ENCODE measurements around the gene ADAMTS7.
"Not testable (repeated sequence)": the region's sequence is repeated elsewhere in the genome, so short reads cannot be mapped to it uniquely, and the experiment has no call there.

ADAMTS7 gene

DNA sequence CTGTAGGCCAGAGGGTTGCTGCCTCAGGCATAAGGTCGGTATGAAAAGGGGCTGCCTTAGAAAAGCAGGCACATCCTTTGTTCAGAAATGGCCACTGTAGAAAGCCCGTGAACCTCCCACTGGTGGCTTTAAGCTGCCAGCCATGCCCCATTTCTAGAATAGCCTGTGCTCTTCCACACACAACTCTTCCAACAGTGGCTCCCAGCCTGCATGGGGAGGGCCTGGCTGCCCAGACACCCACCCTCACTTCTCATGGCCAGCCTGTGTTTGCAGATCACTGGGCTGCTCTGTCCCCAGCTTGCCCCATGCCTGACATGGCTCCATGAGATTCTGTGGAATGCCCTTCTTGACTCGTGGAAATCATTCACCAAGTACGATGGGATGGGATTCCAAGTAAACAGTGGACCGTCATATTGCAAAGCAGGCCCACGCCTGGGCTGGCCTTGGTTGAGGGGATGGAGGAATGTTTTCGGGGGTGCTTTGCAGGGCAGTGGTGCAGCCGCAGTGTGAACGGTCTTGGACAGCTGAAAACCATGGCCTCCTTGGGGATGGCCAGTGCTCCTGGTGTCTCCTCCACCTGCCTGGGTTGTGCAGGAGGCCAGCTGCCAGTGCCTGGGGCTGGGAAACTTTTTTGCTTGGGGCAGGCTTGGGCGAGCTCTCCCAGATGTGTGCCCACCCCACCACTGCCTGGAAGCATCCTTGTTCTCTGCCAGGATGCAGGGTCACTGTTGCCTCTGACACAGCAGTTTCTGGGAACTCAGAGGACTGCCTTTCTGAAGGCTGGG is 57.3 kb downstream of the ADAMTS7 start:
- DNase-seq (ENCODE audit: low read depth in 2 of 2), result not testable (repeated sequence)

DNA sequence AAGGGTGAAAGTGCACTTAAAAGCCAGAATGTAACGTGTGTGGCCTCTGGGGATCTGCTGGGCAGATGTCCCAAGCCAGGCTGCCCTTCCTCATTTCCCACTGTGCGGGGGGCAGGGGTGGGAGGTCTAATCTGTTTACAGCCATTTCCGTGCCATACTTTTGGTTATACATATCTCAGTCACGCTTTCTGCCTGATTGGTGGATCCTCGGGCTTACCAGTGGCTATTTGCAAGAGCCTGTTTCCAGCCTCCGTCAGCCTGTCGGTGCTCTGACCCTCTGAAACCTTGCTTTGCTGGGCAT is 58.0 kb downstream of the ADAMTS7 start:
- not testable (repeated sequence) for DNase-seq (ENCODE audit: low read depth in 2 of 2)

DNA sequence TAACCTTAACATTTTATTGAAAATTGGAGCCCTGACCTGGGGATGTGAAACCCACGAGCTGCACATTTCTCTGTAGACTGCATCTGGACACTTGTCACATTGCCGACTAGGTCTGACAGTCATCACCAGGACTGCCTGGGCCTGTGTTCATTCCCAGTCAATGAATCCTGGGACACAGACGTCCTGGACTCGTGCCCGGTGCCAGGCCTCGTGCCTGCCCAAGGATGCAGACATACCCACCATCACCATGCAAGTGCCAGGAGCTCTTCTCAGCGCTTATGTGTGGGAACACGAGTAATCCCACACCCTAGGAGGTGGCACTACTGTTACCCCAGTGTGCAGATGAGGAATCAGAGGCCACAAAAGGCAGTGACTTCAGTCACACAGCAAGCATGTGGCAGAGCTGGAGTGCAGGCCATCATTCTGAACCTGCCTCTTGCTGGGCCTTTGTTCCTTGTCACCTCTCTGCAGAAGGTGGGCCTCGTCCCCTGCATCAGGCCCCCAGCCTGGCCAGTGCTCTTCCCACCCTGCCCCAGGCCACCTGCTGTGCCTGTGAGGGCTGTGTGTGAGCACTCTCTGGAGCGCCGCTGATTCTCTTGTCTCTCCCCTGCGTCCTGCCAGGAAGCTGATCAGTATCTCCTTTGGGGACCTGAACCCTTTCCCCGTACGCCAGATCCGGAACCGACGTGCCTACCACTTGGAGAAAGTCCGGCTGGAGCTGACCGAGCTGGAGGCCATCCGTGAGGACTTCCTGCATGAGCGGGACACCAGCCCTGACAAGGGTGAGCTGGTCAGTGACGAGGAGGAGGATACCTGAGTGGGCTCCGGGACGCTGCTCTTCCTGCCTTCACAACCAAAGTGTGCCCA is 58.5 kb downstream of the ADAMTS7 start:
- DNase-seq (ENCODE audit: low read depth in 2 of 2), result no peak

DNA sequence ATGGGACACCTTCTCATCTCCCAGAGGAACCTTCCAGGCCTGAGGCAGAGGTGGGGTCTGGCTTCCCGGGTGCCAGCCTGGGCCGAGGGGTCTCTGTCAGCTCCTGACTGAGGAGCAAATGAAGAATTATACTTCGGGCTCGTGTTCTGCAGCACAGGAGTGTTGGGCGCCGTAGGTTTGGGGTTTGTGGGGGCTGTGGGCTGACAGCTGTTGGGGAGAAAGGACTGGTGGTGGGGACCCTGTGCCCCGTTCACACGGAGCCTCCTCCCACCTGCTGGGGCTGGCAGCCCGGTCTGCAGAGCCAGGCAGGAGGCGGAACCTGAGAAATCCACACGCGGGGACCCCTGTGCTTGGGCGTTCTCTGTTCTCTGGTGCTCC is 59.7 kb downstream of the ADAMTS7 start:
- DNase-seq (ENCODE audit: low read depth in 2 of 2), result no peak

DNA sequence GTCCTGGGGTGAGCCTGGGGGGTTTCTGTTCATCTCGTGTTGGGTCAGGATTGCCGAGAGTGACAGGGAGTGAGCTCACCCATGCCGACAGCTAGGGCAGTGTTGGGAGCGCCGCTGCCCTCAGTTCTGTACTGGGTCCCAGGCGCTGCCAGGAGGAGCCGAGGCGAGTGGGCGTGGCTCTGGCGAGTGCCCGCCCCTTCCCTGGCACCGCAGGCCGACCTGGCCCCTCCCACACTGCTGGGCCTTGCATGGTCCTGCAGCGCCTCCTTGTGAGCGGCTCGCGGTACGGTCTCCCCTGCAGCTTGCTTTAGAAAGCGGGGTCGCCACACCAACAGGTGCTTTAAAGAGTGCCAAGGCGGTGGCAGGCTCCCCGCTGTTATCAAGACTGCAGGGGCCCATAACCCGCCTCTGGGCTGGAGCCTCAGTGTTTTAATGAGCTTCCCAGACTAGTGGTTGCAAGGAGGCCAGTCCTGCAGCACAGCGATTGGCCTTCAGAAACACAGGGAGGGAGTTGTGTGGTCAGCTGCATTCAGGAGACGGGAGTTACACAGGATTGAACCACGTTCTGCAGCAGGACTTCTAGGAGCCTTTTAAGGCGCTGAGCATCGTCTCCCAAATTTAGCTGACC is 60.2 kb downstream of the ADAMTS7 start:
- peak; percentile 83 to 84 for DNase-seq (ENCODE audit: low read depth in 2 of 2)

DNA sequence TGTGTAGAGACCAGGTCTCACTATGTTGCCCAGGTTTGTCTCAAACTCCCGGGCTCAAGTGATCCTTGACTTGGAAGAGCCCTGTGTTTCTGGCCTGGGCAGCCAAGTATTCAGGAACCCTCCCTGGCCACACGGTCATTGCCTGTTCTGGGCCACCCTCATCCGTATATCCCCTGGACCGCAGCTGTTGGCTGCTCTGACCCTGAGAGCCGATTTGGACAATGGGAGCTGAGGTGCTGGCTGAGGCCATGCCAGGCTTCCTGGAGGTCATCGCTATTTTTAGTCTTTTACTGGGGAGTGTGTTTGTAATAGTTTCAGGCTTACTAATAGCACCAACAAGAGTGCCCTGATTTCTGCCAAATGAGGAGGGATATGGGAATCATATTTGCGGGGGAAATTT is 60.7 kb downstream of the ADAMTS7 start:
- no peak for DNase-seq (ENCODE audit: low read depth in 2 of 2)

DNA sequence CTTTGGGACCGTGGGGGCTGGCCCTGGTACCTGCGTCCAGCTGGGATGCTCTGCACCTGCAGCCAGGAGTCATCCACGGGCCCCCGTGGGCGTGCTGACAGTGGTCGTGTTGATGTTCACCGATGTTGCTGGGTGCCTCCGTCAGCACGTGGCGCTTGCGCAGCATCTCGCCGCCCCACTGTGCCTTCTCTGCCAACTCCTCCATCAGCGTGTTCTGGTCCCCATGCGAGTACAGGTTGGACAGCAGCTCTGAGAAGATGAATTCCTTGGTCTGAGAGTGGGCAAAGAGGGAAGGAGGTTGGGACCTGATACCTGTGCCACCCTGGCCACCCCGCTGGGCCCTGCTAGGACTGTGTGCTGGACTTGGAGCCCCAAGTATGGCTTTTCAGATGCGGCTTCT is 61.4 kb downstream of the ADAMTS7 start:
- DNase-seq (ENCODE audit: low read depth in 2 of 2), result no peak

DNA sequence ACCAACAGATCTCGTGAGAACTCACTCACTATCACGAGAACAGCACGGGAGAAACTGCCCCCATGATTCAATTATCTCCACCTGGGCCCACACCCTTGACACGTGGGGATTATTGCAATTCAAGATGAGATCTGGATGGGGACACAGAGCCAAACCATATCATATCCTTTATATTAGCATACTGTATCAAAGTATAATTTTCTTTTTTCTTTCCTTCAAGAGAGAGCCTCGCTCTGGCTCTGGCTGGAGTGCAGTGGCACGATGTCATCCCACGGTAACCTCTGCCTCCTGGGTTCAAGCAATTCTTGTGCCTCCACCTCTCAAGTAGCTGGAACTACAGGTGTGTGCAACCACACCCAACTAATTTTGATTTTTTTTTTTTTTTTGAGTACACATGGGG is 63.4 kb downstream of the ADAMTS7 start:
- not testable (repeated sequence) for DNase-seq (ENCODE audit: low read depth in 2 of 2)

DNA sequence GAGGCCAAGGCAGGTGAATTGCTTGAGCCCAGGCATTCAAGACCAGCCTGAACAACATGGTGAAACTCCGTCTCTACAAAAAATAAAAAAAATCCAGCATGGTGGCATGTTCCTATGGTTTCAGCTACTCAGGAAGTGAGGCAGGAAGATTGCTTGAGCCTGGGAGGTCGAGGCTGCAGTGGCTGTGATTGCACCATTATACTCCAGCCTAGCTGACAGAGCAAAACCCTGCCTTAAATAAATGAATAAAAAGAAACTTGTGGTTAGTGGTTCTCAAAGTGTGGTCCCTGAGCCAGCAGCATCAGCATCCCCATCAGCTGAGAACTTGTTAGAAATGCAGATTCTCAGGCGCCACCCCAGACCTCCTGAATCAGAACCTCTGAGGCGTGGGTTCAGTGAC is 69.6 kb downstream of the ADAMTS7 start:
- not testable (repeated sequence) for DNase-seq (ENCODE audit: low read depth in 2 of 2)

DNA sequence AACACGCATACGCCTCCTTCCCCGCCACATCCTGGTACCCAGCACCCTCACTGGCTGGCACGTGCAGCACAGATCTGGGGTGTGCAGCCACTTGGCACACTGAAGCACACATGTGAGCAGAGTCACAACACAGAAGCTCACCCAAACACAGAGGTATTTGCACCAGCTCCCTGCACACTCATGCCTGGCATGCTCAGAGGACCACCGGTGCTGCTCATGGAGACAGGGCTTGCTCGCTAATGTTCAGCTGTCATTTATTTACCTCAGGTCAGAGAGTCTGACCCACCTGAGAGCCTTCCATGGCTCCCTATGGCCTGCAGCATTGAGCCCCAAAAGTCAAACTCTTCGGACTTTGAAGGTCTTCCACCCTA is 70.4 kb downstream of the ADAMTS7 start:
- no peak for DNase-seq (ENCODE audit: low read depth in 2 of 2)

DNA sequence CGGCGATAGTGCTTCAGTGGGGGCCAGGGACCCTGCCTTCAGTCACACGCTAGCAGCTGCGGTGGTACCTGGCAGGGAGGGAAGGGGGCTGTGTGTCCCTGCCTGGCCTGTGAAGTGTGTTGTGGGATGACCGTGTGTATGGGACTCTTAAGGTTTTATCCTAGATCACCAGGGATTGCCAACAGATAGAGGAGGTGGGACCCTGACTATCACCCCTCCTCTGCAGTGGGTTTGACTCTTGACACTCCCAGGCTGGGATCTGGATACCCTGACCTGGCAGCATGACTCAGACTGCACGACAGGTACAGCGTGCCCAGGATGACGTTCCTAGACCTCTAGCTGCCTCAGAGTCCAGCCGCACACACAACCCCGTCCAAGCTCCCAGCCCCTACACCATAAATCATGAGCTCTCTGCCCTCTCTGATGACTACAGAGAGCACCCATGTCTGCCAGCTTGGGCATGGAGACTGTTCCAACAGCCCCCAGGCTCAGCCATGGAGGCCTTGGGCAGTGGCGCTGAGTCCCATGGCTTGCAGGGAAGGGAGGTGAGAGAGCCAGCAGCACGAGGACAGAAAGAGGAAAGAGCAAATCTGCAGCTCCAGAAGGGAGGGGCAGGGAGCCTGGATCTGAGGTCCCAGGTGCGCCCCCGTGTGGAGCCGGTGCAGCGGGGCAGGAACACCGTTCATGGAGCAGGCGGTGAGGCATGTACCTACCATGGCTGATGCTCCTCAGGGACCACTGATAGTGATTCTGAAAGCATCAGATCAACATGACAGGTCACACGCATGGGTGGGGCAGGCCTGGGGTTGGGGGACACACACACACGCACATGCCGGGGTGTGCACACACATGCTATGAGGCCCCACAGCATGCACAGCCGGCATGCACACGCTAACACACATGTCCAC is 71.0 kb downstream of the ADAMTS7 start:
- DNase-seq (ENCODE audit: low read depth in 2 of 2), result peak; percentile 51 to 56

DNA sequence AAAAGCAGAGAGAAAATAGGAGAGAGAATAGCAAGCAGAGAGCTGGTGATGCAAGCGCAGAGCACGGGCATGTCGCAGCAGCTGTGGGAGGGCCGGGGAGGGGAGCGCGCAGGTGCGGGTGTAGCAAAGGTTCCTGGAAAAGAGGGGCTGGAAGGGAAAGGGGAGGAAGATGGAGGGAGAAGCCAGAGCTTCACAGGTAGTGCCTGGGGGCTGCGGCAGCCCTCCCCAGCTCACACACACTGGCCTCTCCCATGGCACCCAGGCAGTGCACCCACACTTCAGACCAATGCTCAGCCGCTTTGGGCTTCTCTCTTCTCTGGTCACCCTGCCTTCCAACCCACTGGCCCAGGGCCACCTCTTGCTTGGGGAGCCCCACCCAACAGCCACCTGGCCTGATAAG is 72.1 kb downstream of the ADAMTS7 start:
- DNase-seq (ENCODE audit: low read depth in 2 of 2), result no peak

DNA sequence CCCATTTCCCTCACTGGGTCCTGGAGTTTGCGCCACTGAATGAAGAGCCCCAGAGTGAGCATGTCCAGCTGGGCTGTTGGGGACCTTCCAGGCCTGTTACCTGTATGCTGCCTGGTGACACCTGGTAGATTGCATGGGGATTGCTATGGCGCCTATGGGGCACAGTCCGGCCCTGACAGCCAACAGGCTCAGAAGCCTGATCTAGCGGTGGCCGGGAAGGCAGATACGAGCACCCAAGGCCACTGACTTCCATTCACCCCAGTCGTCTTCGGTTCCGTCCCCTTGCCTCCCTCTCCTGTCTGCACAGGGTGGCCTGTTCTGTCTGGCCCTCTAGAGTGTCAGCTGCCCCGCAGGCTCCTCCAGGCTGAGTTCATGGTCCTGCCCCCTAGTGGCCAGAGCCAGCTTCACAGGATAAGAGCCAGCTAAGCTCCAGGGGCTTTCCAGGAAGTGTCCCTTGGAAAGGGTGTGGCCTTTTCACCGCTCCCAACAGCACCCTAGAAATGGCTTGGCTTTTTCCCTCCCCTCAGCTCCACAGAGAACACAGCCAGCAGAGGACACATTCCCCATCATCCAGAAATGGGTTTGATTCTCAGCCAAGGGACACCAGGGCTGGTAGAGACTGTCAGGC is 73.2 kb downstream of the ADAMTS7 start:
- DNase-seq (ENCODE audit: low read depth in 2 of 2), result peak; percentile 37 to 45

DNA sequence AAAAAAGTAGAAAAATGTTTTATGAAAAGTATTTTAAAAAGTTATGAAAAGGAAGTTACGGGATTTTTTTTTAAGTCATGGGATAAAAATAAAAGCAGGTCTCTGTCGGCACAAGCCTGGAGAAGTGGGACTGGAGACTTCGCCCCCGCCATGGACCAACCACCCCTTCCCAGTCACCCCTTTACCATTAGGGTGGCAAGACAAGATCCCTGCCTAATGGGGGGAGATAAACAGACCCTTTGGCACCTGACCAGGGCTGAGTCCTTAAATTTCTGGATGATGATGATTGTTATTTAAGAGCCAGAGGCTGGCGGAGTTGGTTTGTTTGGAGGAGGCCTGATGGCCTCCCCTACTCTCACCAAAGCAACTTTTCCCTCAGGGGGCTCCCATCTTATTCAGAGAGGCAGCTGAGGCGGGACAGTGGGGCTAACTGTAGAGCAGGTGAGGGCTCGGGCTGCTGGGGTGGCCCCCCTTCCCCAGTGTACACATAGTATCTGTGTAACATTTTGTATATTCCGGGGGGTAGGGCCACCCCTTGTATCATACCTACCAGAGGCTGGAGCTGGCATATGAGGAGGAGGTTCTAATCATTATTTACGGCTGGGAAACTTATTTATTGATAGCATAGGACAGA is 74.0 kb downstream of the ADAMTS7 start:
- no peak for DNase-seq (ENCODE audit: low read depth in 2 of 2)

DNA sequence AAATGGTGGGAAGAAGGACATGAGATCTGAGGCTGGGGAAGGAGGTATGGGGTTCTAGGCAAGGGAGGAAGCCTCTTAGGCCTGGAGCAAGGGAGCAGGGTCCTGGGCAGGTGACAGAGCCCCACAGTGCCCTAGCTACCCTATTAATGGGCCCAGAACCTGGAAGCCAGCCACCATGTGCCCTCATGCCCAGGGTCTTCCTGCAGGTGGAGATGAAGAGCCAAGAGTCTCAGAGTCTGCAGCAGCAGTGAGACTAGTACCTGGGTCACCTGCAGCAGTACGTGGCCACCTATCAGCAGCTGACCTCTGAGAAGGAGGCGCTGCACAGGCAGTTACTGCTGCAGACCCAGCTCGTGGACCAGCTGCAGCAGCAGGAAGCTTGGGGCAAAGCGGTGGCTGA is 75.0 kb downstream of the ADAMTS7 start:
- not testable (repeated sequence) for DNase-seq (ENCODE audit: low read depth in 2 of 2)

DNA sequence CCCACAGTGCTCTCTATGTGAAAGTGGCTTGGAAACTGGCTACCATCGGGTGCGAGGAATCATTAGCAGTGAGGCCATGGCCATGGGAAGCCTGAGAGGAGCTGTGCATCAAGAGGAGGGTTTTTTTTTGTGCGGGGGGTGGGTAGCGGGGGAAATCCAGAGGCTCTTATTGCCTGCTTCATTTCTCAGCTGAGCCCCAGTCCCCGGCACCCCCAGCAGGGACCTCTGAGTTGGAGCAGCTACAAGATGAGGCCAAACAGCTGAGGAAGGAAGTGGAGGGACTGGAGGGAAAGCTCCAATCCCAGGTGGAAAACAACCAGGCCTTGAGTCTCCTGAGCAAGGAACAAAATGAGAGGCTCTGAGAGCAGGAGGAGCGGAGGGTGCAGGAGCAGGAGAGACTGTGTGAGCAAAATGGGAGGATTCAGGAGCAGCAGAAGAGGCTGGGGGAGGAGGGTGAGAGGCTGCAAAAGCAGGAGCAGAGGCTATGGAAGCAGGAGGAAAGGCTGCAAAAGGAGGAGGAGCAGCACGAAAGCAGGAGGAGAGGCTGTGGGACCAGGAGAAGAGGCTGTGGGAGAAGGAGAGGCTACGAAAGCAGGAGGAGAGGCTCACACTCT is 76.7 kb downstream of the ADAMTS7 start:
- DNase-seq (ENCODE audit: low read depth in 2 of 2), result no peak

DNA sequence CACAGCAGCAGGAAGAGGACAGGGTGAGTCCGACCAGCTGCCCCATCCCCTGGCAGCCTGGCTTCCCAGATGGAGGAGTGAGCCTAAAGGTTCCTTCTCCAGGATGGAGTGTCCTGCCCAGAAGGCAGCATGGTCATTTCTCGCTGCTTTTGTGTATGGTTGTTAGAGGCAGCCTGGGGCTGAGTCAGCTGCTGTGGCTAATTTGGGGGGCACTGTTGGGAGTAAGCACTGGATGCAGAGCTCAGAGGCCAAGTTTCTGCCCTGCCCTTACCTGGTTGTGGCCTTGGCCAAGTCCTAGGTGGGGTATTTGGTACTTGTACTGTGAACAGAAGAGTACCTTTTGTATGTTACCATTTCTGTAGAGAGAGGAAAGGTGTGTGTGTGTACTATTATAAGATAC is 78.6 kb downstream of the ADAMTS7 start:
- no peak for DNase-seq (ENCODE audit: low read depth in 2 of 2)

DNA sequence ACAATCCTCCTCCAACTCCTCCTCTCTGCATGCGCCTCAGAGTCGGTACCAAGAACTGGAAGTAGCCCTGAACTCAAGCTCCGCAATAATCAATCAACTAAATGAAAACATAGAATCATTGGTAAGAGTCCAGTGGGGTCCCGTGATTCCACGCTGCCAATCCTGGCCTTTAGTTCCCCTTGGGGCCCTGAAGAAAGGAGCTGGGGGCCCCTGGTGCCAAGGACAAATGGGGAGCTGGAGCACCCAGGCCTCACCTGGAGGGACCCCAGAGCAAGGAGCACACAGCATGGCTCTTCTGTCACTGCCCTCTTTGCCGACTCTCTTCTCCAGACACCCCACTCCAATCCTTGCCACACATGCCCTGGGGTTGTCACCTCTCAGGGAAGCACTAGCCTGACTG is 80.3 kb downstream of the ADAMTS7 start:
- no peak for DNase-seq (ENCODE audit: low read depth in 2 of 2)

DNA sequence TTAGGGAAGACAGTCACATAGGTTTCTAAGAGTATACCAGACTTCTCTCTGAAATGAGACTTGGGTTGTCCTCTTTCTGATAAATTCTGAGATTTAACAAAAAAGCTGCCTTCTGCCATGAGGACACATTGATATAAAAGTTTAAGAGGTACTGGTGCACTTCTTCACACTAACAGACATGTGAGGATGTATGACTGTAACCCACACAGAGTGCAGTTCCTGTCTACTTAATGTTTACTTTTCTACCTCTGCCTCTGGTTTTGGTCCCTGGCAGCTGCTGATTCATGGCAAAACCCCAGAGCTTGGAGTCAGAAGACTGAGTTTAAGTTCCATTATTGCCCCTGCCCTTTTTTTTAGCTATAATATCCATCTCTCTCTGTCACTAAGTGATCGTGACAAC is 82.8 kb downstream of the ADAMTS7 start:
- DNase-seq (ENCODE audit: low read depth in 2 of 2), result not testable (repeated sequence)

DNA sequence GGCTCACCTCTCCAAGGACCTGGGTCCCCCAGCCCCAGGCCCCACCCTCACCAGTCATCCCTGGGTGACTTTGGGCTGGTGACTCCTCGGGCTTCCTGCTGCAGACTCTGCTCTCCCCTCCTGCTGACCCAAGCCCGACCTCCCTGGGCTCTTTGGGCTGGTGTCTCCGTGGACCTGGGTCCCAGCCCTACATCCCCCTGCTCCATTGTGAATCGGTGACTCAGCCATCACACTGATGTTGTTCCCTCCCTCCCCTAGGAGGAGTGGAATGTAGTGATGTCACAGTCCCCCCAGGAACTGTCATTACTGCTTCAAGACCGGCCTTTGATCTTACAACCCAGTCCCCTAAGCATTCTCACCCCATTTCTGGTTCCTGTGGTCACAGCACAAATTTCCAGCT is 83.7 kb downstream of the ADAMTS7 start:
- DNase-seq (ENCODE audit: low read depth in 2 of 2), result no peak
